ENCODE data around the gene COA5.

DNA sequence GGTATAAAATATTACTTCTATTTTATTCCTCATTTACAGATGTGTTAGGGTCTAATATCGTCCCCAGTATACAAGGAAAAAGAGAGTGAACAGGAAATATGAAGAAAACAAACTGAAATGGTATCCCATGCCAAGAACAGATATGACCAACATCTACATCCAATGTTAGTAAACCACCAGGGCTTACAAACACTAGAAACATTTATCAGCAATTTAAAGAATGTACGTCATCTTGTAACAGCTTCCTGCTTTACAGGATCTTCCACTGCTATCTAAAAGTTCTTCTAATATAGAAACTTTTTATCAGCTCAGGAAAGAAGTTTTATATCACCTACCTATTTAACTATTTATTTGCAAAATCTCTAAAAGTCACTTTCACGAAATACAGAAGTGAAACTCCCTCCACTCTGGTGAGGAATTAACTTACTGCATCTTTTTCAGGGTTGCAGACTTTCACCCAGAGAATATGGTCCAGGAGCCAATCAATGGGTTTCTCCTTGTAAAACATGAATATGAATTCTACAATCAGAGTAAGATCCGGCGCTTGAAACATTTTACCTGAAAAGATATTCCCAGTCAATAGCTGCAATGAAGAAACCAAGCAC is 35.3 kb upstream of the COA5 start:
- TF ChIP-seq GATA3 (IDR thresholded peaks at IDR 0.05; ENCODE audit: low read depth, low read length) (no peak), GATA2 (IDR thresholded peaks at IDR 0.05; ENCODE audit: low read depth, low read length) (no peak)
